Measurements from ENCODE around the gene CHPT1.

CHPT1 gene

GRCh38 chr12:101697197-101697929 is at the start of gene CHPT1:
TSS of gene CHPT1 (plus strand) at chr12:101697640. CDS start at chr12:101697862, 222 bp downstream.
- peaks cover 12% of the 10 kb centered on the region for H3K79me2 ChIP-seq
- TF ChIP-seq CTCF (IDR thresholded peaks at IDR 0.05) = no peak
- H3K4me3 ChIP-seq (ENCODE audit: low read depth, low read length) = peak within 1 kb of the TSS; percentile 90
- peak within 1 kb of the TSS; percentile 93 for H3K27ac ChIP-seq
- no peaks in the 10 kb centered on the region for H3K9me3 ChIP-seq (ENCODE audit: control insufficient read depth, low read length)
- H3K36me3 ChIP-seq (ENCODE audit: control insufficient read depth, insufficient read depth, low read length) = no peaks in the 10 kb centered on the region
- peak within 1 kb of the TSS; percentile 94 for H2AFZ ChIP-seq
- peaks cover 30% of the 10 kb centered on the region for H3K4me1 ChIP-seq
- peak within 1 kb of the TSS; percentile 91 for H3K4me2 ChIP-seq (ENCODE audit: low read length)
- peak within 1 kb of the TSS; percentile 75 for H3K9ac ChIP-seq
- H3K27me3 ChIP-seq (ENCODE audit: control insufficient read depth, insufficient read depth, low read length) = no peaks in the 10 kb centered on the region

GRCh38 chr12:101647711-101648110 is 49.7 kb upstream of the CHPT1 start:
- TF ChIP-seq CTCF (IDR thresholded peaks at IDR 0.05) = no peak
- H3K79me2 ChIP-seq = no peaks in the 10 kb centered on the region
- no peaks in the 10 kb centered on the region for H3K36me3 ChIP-seq (ENCODE audit: control insufficient read depth, insufficient read depth, low read length)
- H3K4me2 ChIP-seq (ENCODE audit: low read length) = no peak overlapping the region
- H3K27me3 ChIP-seq (ENCODE audit: control insufficient read depth, insufficient read depth, low read length) = no peaks in the 10 kb centered on the region
- H3K4me3 ChIP-seq (ENCODE audit: low read depth, low read length) = no peak overlapping the region
- H2AFZ ChIP-seq = no peak overlapping the region
- H3K4me1 ChIP-seq = no peaks in the 10 kb centered on the region
- H3K9me3 ChIP-seq (ENCODE audit: control insufficient read depth, low read length) = no peaks in the 10 kb centered on the region
- H3K9ac ChIP-seq = no peak overlapping the region
- H3K27ac ChIP-seq = no peak overlapping the region

GRCh38 chr12:101648195-101648594 is 49.2 kb upstream of the CHPT1 start:
- H3K4me2 ChIP-seq (ENCODE audit: low read length) = no peak overlapping the region
- H3K27ac ChIP-seq = no peak overlapping the region
- H3K9me3 ChIP-seq (ENCODE audit: control insufficient read depth, low read length) = no peaks in the 10 kb centered on the region
- no peak for TF ChIP-seq CTCF (IDR thresholded peaks at IDR 0.05)
- H3K9ac ChIP-seq = no peak overlapping the region
- H3K4me1 ChIP-seq = no peaks in the 10 kb centered on the region
- no peak overlapping the region for H2AFZ ChIP-seq
- H3K79me2 ChIP-seq = no peaks in the 10 kb centered on the region
- H3K4me3 ChIP-seq (ENCODE audit: low read depth, low read length) = no peak overlapping the region
- H3K27me3 ChIP-seq (ENCODE audit: control insufficient read depth, insufficient read depth, low read length) = no peaks in the 10 kb centered on the region
- H3K36me3 ChIP-seq (ENCODE audit: control insufficient read depth, insufficient read depth, low read length) = no peaks in the 10 kb centered on the region

- Histone ChIP-seq H3K9me3 (ENCODE audit: control insufficient read depth, low read length) (no peaks in the 10 kb centered on the region), H3K27me3 (ENCODE audit: control insufficient read depth, insufficient read depth, low read length) (no peaks in the 10 kb centered on the region), H3K9ac (no peak overlapping the region), H2AFZ (no peak overlapping the region), H3K36me3 (ENCODE audit: control insufficient read depth, insufficient read depth, low read length) (no peaks in the 10 kb centered on the region), H3K79me2 (no peaks in the 10 kb centered on the region), H3K4me3 (ENCODE audit: low read depth, low read length) (no peak overlapping the region), H3K4me2 (ENCODE audit: low read length) (no peak overlapping the region), H3K4me1 (no peaks in the 10 kb centered on the region), H3K27ac (no peak overlapping the region)
- TF ChIP-seq CTCF (IDR thresholded peaks at IDR 0.05) = no peak
Measured at GRCh38 chr12:101650346-101651117, 46.9 kb upstream of the CHPT1 start.

Data from parathyroid adenoma (tissue), 2 donors.